DND-41 (cell line): ENCODE data around the gene IGSF21.

Source experiments
- ATAC-seq: fragments of 200-7000 bp; cut with Tn5 transposase; 3 replicates; pipeline ENCODE4 v1.9.1; 2021; ENCODE audit warnings: low read depth; ENCODE audit not compliant: insufficient read depth
- DNase-seq: peaks from one replicate; pipeline ENCODE4 v3.0.0-alpha.2; 2020
- H2AFZ ChIP-seq: 2 replicates; pipeline ENCODE4 v1.6.0; 2012; ENCODE audit warnings: low read depth, low read length
- H3K27ac ChIP-seq: 2 replicates; pipeline ENCODE4 v1.5.1; 2012; ENCODE audit warnings: low read length, inconsistent platforms
- H3K27me3 ChIP-seq: fragments of 200-600 bp; sonication (generic); 2 replicates; pipeline ENCODE4 v1.6.0; 2012; ENCODE audit warnings: low read length, mild to moderate bottlenecking, inconsistent platforms; ENCODE audit not compliant: insufficient read depth, poor library complexity
- H3K36me3 ChIP-seq: 2 replicates; pipeline ENCODE4 v1.5.1; 2012; ENCODE audit warnings: low read length, inconsistent platforms; ENCODE audit not compliant: insufficient read depth
- H3K4me1 ChIP-seq: 2 replicates; pipeline ENCODE4 v1.5.1; 2012; ENCODE audit warnings: mild to moderate bottlenecking, low read length; ENCODE audit not compliant: insufficient read depth
- H3K4me2 ChIP-seq: 2 replicates; pipeline ENCODE4 v1.6.0; 2012; ENCODE audit warnings: mild to moderate bottlenecking, moderate library complexity, low read length, inconsistent platforms; ENCODE audit not compliant: insufficient read depth
- H3K4me3 ChIP-seq, 2 experiments: fragments of 200-600 bp in 1 of 2; shearing (Covaris generic) in 1 of 2; 2 replicates each; pipeline ENCODE4 v1.5.1; 2012 to 2016; ENCODE audit warnings: inconsistent platforms in 2 of 2, low read length in 2 of 2, mild to moderate bottlenecking in 2 of 2, low read depth in 1 of 2, moderate library complexity in 1 of 2
- H3K79me2 ChIP-seq: 2 replicates; pipeline ENCODE4 v1.6.0; 2012; ENCODE audit warnings: low read length, inconsistent platforms; ENCODE audit not compliant: insufficient read depth
- H3K9ac ChIP-seq: 2 replicates; pipeline ENCODE4 v1.6.0; 2012; ENCODE audit warnings: low read depth, mild to moderate bottlenecking, inconsistent platforms, low read length, moderate library complexity
- H3K9me3 ChIP-seq: 2 replicates; pipeline ENCODE4 v1.5.1; 2012; ENCODE audit warnings: low read length, moderate library complexity, mild to moderate bottlenecking, inconsistent platforms; ENCODE audit not compliant: insufficient read depth, severe bottlenecking
- H4K20me1 ChIP-seq: 2 replicates; pipeline ENCODE4 v1.6.0; 2012; ENCODE audit warnings: low read length; ENCODE audit not compliant: insufficient read depth
- EZH2 ChIP-seq: IDR thresholded peaks from 3 replicates; pipeline ENCODE4 v1.6.1; 2012; ENCODE audit warnings: borderline replicate concordance, low read depth, mild to moderate bottlenecking, moderate library complexity, low read length, inconsistent platforms; ENCODE audit not compliant: severe bottlenecking
- TF ChIP-seq, protein P1 (sequence below): IDR thresholded peaks from 2 replicates; pipeline ENCODE4 v1.5.1; 2012; ENCODE audit warnings: borderline replicate concordance, low read length, moderate library complexity, mild to moderate bottlenecking; ENCODE audit not compliant: poor library complexity, severe bottlenecking; ENCODE audit errors: extremely low read depth

Gene IGSF21

DNA sequence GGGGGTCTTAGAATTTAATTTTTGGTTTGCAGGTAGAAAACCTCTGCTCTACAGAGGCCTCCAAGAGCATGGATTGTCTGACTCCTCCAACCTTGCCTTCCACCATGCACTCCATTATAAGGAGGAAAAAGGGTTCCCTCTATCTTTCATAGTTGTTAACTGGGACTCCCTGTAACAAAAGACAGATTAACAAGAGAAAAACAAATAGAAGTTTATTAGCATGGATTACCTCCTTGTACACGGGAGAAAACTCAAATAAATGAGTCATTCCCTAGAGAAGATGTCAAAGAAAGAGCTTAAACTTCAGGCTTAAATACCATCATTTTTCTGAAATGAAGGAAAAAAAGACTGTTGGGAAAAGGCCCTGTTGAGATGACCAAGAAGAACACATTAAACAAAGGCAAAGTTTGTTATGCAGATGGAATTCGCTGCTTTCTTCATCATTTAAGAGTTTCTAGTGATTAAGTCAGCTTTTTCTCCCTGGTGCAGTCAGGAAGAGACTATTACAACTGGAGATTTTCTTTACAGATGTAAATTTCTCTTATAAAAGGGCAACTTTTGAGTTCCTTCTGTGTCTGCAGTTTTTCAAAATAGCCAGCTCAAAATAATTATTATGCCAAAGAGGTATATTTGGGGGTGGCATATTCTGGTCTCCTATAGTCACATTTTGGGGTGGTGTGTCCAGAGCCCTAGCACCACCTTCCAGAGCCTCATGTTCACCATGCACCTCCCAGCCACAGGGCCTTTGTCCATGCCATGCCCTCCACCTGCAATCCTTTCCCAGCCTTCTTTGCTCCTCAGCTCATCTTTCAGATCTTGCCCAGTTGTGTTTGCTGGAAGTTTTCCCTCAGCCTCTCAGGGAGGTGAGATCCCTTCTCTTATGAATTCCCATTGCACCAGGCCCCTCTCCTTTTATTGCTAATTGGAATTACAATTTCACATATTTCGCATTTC lies 310.0 kb downstream of the IGSF21 start:
- no peaks in the 10 kb centered on the region for H3K9me3 ChIP-seq
- H2AFZ ChIP-seq: no peak overlapping the region
- ATAC-seq (no peak), DNase-seq (no peak)
- no peaks in the 10 kb centered on the region for H3K79me2 ChIP-seq
- no peaks in the 10 kb centered on the region for H3K4me1 ChIP-seq
- no peak overlapping the region for H3K4me3 ChIP-seq
- TF ChIP-seq EZH2: no peak
- TF ChIP-seq, protein P1, sequence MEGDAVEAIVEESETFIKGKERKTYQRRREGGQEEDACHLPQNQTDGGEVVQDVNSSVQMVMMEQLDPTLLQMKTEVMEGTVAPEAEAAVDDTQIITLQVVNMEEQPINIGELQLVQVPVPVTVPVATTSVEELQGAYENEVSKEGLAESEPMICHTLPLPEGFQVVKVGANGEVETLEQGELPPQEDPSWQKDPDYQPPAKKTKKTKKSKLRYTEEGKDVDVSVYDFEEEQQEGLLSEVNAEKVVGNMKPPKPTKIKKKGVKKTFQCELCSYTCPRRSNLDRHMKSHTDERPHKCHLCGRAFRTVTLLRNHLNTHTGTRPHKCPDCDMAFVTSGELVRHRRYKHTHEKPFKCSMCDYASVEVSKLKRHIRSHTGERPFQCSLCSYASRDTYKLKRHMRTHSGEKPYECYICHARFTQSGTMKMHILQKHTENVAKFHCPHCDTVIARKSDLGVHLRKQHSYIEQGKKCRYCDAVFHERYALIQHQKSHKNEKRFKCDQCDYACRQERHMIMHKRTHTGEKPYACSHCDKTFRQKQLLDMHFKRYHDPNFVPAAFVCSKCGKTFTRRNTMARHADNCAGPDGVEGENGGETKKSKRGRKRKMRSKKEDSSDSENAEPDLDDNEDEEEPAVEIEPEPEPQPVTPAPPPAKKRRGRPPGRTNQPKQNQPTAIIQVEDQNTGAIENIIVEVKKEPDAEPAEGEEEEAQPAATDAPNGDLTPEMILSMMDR: no peak
- H3K27ac ChIP-seq: no peak overlapping the region
- H4K20me1 ChIP-seq: no peaks in the 10 kb centered on the region
- H3K27me3 ChIP-seq: no peaks in the 10 kb centered on the region
- no peaks in the 10 kb centered on the region for H3K36me3 ChIP-seq
- H3K4me2 ChIP-seq: no peak overlapping the region
- H3K9ac ChIP-seq: no peak overlapping the region

DNA sequence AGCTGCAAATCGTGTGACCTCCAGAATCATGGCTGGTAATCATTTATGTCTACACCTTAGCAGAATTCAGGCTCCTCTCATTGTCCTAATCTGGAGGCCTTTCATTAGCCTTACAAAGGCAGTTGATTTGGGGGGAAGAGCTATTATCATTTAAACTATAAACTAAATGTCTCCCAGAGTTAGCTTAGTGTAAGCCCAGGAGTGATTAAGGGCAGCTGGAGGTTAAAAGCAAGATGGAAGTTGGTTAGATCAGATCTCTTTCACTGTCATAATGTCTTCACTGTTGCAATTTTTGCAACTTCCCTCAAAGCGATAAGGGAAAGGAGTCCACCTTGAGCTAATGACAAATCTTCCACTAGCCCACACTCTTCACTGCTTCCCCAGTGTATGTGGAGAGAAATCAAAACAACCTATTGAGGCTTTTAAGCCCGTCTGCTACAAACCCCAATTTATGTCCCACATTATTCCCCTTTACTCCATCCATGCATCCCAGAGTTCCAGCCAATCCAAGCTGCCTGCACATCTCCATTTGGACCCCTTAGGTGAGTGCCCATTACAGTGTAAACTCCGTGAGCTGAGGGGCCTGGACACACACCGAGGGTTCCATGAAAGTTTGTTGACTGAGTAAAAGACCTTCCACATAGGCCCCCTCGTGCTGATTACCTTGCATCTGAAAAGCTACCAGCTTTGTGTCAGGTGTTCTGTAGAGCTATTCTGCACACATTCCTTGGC lies 311.7 kb downstream of the IGSF21 start:
- Histone ChIP-seq H3K9ac (no peak overlapping the region), H3K27ac (no peak overlapping the region), H2AFZ (no peak overlapping the region), H3K36me3 (no peaks in the 10 kb centered on the region), H3K9me3 (no peaks in the 10 kb centered on the region), H3K4me3 (no peak overlapping the region), H3K79me2 (no peaks in the 10 kb centered on the region), H3K27me3 (no peaks in the 10 kb centered on the region), H3K4me2 (no peak overlapping the region), H3K4me1 (no peaks in the 10 kb centered on the region), H4K20me1 (no peaks in the 10 kb centered on the region)
- TF ChIP-seq, protein P1: no peak
- no peak for TF ChIP-seq EZH2
- ATAC-seq: no peak
- no peak for DNase-seq

DNA sequence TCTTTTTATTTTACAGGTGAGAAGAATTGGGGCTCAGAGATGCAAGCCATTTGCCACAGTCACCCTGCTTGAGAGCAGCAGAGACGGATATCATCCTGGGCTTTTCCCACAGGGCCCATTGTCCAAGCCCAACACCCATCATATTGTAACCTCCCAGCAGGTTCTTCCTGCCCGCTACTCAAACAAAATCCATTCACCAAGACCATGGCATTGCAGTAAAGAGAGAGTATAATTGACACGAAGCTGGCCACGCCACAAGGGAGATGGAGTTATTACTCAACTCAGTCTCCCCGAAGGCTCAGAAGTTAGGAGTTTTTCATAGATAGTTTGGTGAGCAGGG lies 312.2 kb downstream of the IGSF21 start:
- TF ChIP-seq, protein P1: no peak
- no peak for TF ChIP-seq EZH2
- no peaks in the 10 kb centered on the region for H4K20me1 ChIP-seq
- H3K9me3 ChIP-seq: no peaks in the 10 kb centered on the region
- H3K4me2 ChIP-seq: no peak overlapping the region
- H3K9ac ChIP-seq: no peak overlapping the region
- DNase-seq: no peak
- no peaks in the 10 kb centered on the region for H3K4me1 ChIP-seq
- no peak overlapping the region for H3K4me3 ChIP-seq
- no peaks in the 10 kb centered on the region for H3K27me3 ChIP-seq
- H3K36me3 ChIP-seq: no peaks in the 10 kb centered on the region
- no peak overlapping the region for H3K27ac ChIP-seq
- no peak overlapping the region for H2AFZ ChIP-seq
- no peaks in the 10 kb centered on the region for H3K79me2 ChIP-seq
- ATAC-seq: no peak
